Measurements from ENCODE around the gene SND1. TPM values are rescaled to one million over a fixed set of nuclear protein-coding genes. Genes with fewer than 3 reads are reported as not detected.

The SND1 gene
- total and polyA plus RNA-seq, 7 experiments from 2014 or later: 68.6 to 253 (median 137) TPM

DNA sequence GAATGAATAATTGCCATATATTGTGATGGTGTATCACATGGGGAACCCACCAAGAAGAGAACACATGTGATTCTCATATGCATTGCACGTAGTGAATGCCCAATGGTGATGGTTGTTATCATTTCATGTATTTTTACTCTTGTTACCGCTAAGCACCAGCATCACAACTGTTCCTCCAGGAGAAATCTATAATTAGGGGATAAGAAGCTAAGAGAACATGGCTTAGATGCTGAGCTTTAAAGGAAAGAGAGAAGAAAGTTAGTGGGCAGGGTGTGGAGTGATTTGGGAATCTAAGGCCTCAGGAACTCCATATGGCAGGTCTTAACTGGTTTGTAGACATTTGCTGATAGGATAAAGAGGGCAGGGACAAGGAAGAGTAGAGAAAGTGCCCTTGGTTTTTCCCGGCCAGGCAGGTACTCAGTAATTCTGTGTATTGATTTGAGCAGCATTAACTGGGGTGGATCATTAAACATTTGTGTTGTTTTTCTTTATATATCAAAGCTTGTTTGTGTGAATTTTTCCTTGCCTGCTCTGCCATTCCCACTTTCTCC, 233.3 kb downstream of the SND1 start:
- intact Hi-C loops (cut with micrococcal nuclease): no loop called here
- Histone ChIP-seq H3K27ac (ENCODE audit: low read depth, low read length) (no peak overlapping the region), H3K27me3 (ENCODE audit: control insufficient read depth in 2 of 2, insufficient read depth in 2 of 2, low read length in 2 of 2) (no peaks in the 10 kb centered on the region), H3K9me3 (ENCODE audit: control insufficient read depth in 2 of 3, low read length in 3 of 3) (no peaks in the 10 kb centered on the region), H3K4me1 (ENCODE audit: control insufficient read depth in 2 of 2, insufficient read depth in 2 of 2, low read length in 2 of 2) (no peaks in the 10 kb centered on the region), H3K4me3 (ENCODE audit: low read length) (no peak overlapping the region), H3K36me3 (ENCODE audit: control insufficient read depth in 2 of 3, insufficient read depth in 3 of 3, low read length in 3 of 3) (peaks cover 0 to 17% (median 6%) of the 10 kb centered on the region in 3 experiments)
- H3K27ac Mint-ChIP-seq: peak overlapping the region in 1 of 9 donors; percentile 63
- CTCF ChIA-PET: no interaction called here
- H3K27me3 Mint-ChIP-seq: no peaks in the 10 kb centered on the region
- peaks cover 0 to 14% (median 10%) of the 10 kb centered on the region in 7 donors for H3K4me1 Mint-ChIP-seq
- no peak overlapping the region for H3K4me3 Mint-ChIP-seq
- POLR2A ChIA-PET: no interaction called here
- DNase-seq: no peak
- no peaks in the 10 kb centered on the region for H3K9me3 Mint-ChIP-seq
- no peak for ATAC-seq
- peaks cover 10 to 43% (median 35%) of the 10 kb centered on the region in 5 donors for H3K36me3 Mint-ChIP-seq

GRCh38 chr7:127885843-127886242, 233.8 kb downstream of the SND1 start:
- Mint-ChIP-seq H3K9me3 (no peaks in the 10 kb centered on the region), H3K4me3 (peak overlapping the region in 1 of 10 donors; percentile 18), H3K27ac (no peak overlapping the region), H3K4me1 (peaks cover 0 to 12% (median 5%) of the 10 kb centered on the region in 7 donors), H3K36me3 (peaks cover 11 to 44% (median 40%) of the 10 kb centered on the region in 5 donors), H3K27me3 (no peaks in the 10 kb centered on the region)
- Histone ChIP-seq H3K36me3 (ENCODE audit: control insufficient read depth in 2 of 3, insufficient read depth in 3 of 3, low read length in 3 of 3) (peaks cover 0 to 17% (median 6%) of the 10 kb centered on the region in 3 experiments), H3K4me1 (ENCODE audit: control insufficient read depth in 2 of 2, insufficient read depth in 2 of 2, low read length in 2 of 2) (no peaks in the 10 kb centered on the region), H3K4me3 (ENCODE audit: low read length) (no peak overlapping the region), H3K27ac (ENCODE audit: low read depth, low read length) (no peak overlapping the region), H3K9me3 (ENCODE audit: control insufficient read depth in 2 of 3, low read length in 3 of 3) (no peaks in the 10 kb centered on the region), H3K27me3 (ENCODE audit: control insufficient read depth in 2 of 2, insufficient read depth in 2 of 2, low read length in 2 of 2) (no peaks in the 10 kb centered on the region)
- ChIA-PET POLR2A (no interaction called here), CTCF (no interaction called here)
- intact Hi-C loops (cut with micrococcal nuclease): no loop called here
- no peak for DNase-seq
- ATAC-seq: no peak

DNA sequence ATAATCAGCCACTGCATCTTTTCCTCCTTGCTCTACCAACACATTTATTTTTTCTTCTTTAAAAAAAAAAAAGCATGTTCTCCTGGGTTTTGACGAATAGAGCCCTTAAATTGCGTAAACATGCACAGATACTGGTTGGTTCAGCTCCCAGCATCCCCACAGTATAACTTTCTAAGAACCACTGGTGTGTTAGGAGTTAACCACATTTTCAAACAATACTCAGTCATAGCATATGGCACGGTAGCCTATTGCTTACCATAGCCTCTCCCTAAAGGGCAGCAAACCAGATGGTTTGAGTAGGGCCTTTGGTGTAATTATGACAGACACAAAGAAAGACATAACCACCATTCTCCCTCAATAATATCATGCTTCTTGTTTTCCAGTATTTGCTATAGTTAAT, 234.3 kb downstream of the SND1 start:
- no peaks in the 10 kb centered on the region for H3K27me3 Mint-ChIP-seq
- Histone ChIP-seq H3K4me1 (ENCODE audit: control insufficient read depth in 2 of 2, insufficient read depth in 2 of 2, low read length in 2 of 2) (no peaks in the 10 kb centered on the region), H3K4me3 (ENCODE audit: low read length) (no peak overlapping the region), H3K27ac (ENCODE audit: low read depth, low read length) (no peak overlapping the region), H3K9me3 (ENCODE audit: control insufficient read depth in 2 of 3, low read length in 3 of 3) (no peaks in the 10 kb centered on the region), H3K27me3 (ENCODE audit: control insufficient read depth in 2 of 2, insufficient read depth in 2 of 2, low read length in 2 of 2) (no peaks in the 10 kb centered on the region), H3K36me3 (ENCODE audit: control insufficient read depth in 2 of 3, insufficient read depth in 3 of 3, low read length in 3 of 3) (peaks cover 0 to 19% (median 6%) of the 10 kb centered on the region in 3 experiments)
- ATAC-seq (no peak), DNase-seq (no peak)
- H3K4me3 Mint-ChIP-seq: no peak overlapping the region
- no peak overlapping the region for H3K27ac Mint-ChIP-seq
- H3K36me3 Mint-ChIP-seq: peaks cover 11 to 46% (median 44%) of the 10 kb centered on the region in 5 donors
- H3K9me3 Mint-ChIP-seq: no peaks in the 10 kb centered on the region
- H3K4me1 Mint-ChIP-seq: peaks cover 0 to 13% (median 5%) of the 10 kb centered on the region in 7 donors
- ChIA-PET POLR2A (interaction anchor here (0.6 kb wide), 1 partner anchor 1142 kb away, joined by 7 read pairs; no protein-coding TSS in a partner anchor), CTCF (no interaction called here)
- intact Hi-C loops (cut with micrococcal nuclease): no loop called here

DNA sequence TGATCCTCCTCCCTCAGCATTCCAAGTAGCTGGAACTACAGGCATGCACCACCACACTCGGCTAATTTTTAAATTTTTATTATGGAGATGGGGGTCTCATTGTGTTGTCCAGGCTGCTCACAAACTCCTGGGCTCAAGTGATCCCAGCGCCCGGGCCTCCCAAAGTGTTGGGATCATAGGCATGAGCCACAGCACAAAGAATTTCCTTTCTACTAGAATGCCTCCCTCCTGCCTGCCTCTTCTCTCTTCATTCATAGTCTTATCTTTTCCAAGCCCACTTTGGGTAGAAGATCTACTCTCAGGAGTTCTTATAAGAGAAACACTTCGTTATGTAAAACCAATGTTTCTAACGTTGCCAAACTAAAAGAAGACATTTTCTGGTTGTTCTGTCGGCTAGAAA, 235.1 kb downstream of the SND1 start:
- no peak for ATAC-seq
- no peak for DNase-seq
- no peaks in the 10 kb centered on the region for H3K4me1 ChIP-seq (ENCODE audit: control insufficient read depth in 2 of 2, insufficient read depth in 2 of 2, low read length in 2 of 2)
- Mint-ChIP-seq H3K4me1 (peaks cover 0 to 13% (median 4%) of the 10 kb centered on the region in 7 donors), H3K9me3 (no peaks in the 10 kb centered on the region), H3K27ac (no peak overlapping the region), H3K4me3 (no peak overlapping the region), H3K27me3 (no peaks in the 10 kb centered on the region), H3K36me3 (peaks cover 16 to 54% (median 52%) of the 10 kb centered on the region in 5 donors)
- H3K4me3 ChIP-seq (ENCODE audit: low read length): no peak overlapping the region
- ChIA-PET POLR2A (no interaction called here), CTCF (no interaction called here)
- intact Hi-C loops (cut with micrococcal nuclease): no loop called here
- no peaks in the 10 kb centered on the region for H3K27me3 ChIP-seq (ENCODE audit: control insufficient read depth in 2 of 2, insufficient read depth in 2 of 2, low read length in 2 of 2)
- no peaks in the 10 kb centered on the region for H3K9me3 ChIP-seq (ENCODE audit: control insufficient read depth in 2 of 3, low read length in 3 of 3)
- H3K27ac ChIP-seq (ENCODE audit: low read depth, low read length): no peak overlapping the region
- H3K36me3 ChIP-seq (ENCODE audit: control insufficient read depth in 2 of 3, insufficient read depth in 3 of 3, low read length in 3 of 3): peaks cover 0 to 22% (median 6%) of the 10 kb centered on the region in 3 experiments

DNA sequence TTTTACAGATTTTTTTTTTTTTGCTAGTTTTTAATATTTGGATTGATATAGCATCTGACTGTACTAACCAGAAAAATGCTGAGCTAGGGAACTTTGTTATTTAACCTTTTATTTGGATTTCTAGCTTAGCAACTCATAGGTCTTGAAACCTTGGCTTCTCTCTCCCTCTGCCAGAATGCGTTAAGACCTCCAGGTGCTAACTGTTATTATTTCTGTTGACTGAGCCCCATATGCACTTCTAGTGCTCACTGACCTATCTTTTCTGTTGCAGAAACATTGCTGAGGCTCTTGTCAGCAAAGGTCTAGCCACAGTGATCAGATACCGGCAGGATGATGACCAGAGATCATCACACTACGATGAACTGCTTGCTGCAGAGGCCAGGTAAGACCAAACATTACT, 235.6 kb downstream of the SND1 start:
- Histone ChIP-seq H3K9me3 (ENCODE audit: control insufficient read depth in 2 of 3, low read length in 3 of 3) (no peaks in the 10 kb centered on the region), H3K27me3 (ENCODE audit: control insufficient read depth in 2 of 2, insufficient read depth in 2 of 2, low read length in 2 of 2) (no peaks in the 10 kb centered on the region), H3K27ac (ENCODE audit: low read depth, low read length) (no peak overlapping the region), H3K36me3 (ENCODE audit: control insufficient read depth in 2 of 3, insufficient read depth in 3 of 3, low read length in 3 of 3) (peaks cover 0 to 22% (median 6%) of the 10 kb centered on the region in 3 experiments), H3K4me3 (ENCODE audit: low read length) (no peak overlapping the region), H3K4me1 (ENCODE audit: control insufficient read depth in 2 of 2, insufficient read depth in 2 of 2, low read length in 2 of 2) (no peaks in the 10 kb centered on the region)
- Mint-ChIP-seq H3K9me3 (no peaks in the 10 kb centered on the region), H3K4me3 (no peak overlapping the region), H3K27ac (no peak overlapping the region), H3K27me3 (no peaks in the 10 kb centered on the region), H3K36me3 (peaks cover 16 to 58% (median 55%) of the 10 kb centered on the region in 5 donors), H3K4me1 (peaks cover 0 to 13% (median 4%) of the 10 kb centered on the region in 7 donors)
- POLR2A ChIA-PET: no interaction called here
- no peak for DNase-seq
- no peak for ATAC-seq
- CTCF ChIA-PET: no interaction called here
- intact Hi-C loops (cut with micrococcal nuclease): no loop called here

DNA sequence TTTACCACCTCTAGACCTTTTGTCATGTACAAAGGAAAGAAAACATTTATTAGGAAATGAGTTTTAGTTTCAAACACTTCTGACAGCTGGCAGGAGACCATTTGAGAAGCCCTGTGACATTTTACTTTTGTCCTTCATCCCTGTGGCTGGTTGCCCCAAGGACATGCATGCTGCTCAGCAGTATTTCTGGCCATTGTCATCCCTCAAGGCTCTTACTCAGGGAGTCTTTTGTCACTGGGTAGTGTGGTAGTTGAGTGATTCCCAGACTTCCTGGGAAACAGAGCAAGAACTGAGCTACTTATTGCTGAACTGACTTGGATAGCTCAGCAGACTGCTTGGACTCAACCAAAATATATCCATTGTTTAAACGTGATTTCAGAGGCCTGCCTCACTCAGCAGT, 236.4 kb downstream of the SND1 start:
- H3K27ac ChIP-seq (ENCODE audit: low read depth, low read length): no peak overlapping the region
- H3K27me3 Mint-ChIP-seq: no peaks in the 10 kb centered on the region
- H3K36me3 ChIP-seq (ENCODE audit: control insufficient read depth in 2 of 3, insufficient read depth in 3 of 3, low read length in 3 of 3): peaks cover 0 to 22% (median 6%) of the 10 kb centered on the region in 3 experiments
- no peaks in the 10 kb centered on the region for H3K9me3 ChIP-seq (ENCODE audit: control insufficient read depth in 2 of 3, low read length in 3 of 3)
- no peak overlapping the region for H3K4me3 Mint-ChIP-seq
- no peaks in the 10 kb centered on the region for H3K4me1 ChIP-seq (ENCODE audit: control insufficient read depth in 2 of 2, insufficient read depth in 2 of 2, low read length in 2 of 2)
- DNase-seq: no peak
- H3K4me1 Mint-ChIP-seq: peaks cover 0 to 12% (median 4%) of the 10 kb centered on the region in 7 donors
- no peaks in the 10 kb centered on the region for H3K27me3 ChIP-seq (ENCODE audit: control insufficient read depth in 2 of 2, insufficient read depth in 2 of 2, low read length in 2 of 2)
- POLR2A ChIA-PET: no interaction called here
- intact Hi-C loops (cut with micrococcal nuclease): no loop called here
- no peak overlapping the region for H3K27ac Mint-ChIP-seq
- H3K9me3 Mint-ChIP-seq: no peaks in the 10 kb centered on the region
- peaks cover 16 to 63% (median 56%) of the 10 kb centered on the region in 5 donors for H3K36me3 Mint-ChIP-seq
- no peak overlapping the region for H3K4me3 ChIP-seq (ENCODE audit: low read length)
- ATAC-seq: no peak
- CTCF ChIA-PET: no interaction called here

DNA sequence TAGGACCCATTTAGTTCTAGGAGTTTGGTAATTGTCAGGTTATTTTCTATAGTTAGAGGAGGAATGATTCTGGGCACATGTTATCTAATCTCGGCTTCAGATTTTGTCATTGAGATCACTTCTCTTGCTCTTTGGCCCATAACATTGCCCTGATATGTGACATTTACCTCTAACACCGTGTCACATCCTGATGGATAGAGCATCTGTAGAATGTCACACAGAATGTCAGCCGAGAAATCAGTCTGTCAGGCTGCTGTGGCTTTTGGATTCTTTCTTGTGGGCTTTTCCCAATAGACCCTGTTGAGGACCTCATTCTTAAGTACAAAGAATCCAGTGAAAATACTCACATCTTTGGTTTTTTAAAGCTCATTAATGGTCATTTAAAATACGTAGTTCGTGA, 236.8 kb downstream of the SND1 start:
- Histone ChIP-seq H3K27me3 (ENCODE audit: control insufficient read depth in 2 of 2, insufficient read depth in 2 of 2, low read length in 2 of 2) (no peaks in the 10 kb centered on the region), H3K4me3 (ENCODE audit: low read length) (no peak overlapping the region), H3K27ac (ENCODE audit: low read depth, low read length) (no peak overlapping the region), H3K4me1 (ENCODE audit: control insufficient read depth in 2 of 2, insufficient read depth in 2 of 2, low read length in 2 of 2) (no peaks in the 10 kb centered on the region), H3K9me3 (ENCODE audit: control insufficient read depth in 2 of 3, low read length in 3 of 3) (no peaks in the 10 kb centered on the region), H3K36me3 (ENCODE audit: control insufficient read depth in 2 of 3, insufficient read depth in 3 of 3, low read length in 3 of 3) (peaks cover 0 to 22% (median 6%) of the 10 kb centered on the region in 3 experiments)
- DNase-seq (no peak), ATAC-seq (no peak)
- Mint-ChIP-seq H3K27ac (no peak overlapping the region), H3K36me3 (peaks cover 16 to 66% (median 52%) of the 10 kb centered on the region in 5 donors), H3K27me3 (no peaks in the 10 kb centered on the region), H3K4me1 (peaks cover 0 to 15% (median 4%) of the 10 kb centered on the region in 7 donors), H3K4me3 (no peak overlapping the region), H3K9me3 (no peaks in the 10 kb centered on the region)
- CTCF ChIA-PET: no interaction called here
- POLR2A ChIA-PET: no interaction called here
- intact Hi-C loops (cut with micrococcal nuclease): no loop called here
